CD14-positive monocyte (primary cell): ENCODE measurements around the gene RANBP6. TPM values are rescaled to one million over a fixed set of nuclear protein-coding genes. Genes with fewer than 3 reads are reported as not detected.

Source experiments
- DNase-seq, 3 donors: peaks; one replicate each; pipeline ENCODE4 v3.0.0-alpha.2; 2011 to 2022
- H2AFZ ChIP-seq: 2 replicates; pipeline ENCODE4 v1.6.0; 2012; ENCODE audit warnings: mild to moderate bottlenecking, low read depth, low read length, inconsistent platforms; ENCODE audit not compliant: insufficient read depth, poor library complexity, severe bottlenecking
- H3K27ac ChIP-seq, 2 donors: 1 replicate in 1 of 2; 2 replicates in 1 of 2; pipeline ENCODE4 v1.5.1; 2012 to 2013; ENCODE audit warnings: low read length in 2 of 2, control low read depth in 1 of 2, inconsistent platforms in 1 of 2, low read depth in 1 of 2, mild to moderate bottlenecking in 1 of 2
- H3K27me3 ChIP-seq, 2 donors: one replicate each; pipeline versions ENCODE4 v1.6.0 to v1.6.1; 2011 to 2013; ENCODE audit warnings: low read length in 2 of 2; ENCODE audit not compliant: control insufficient read depth in 2 of 2, insufficient read depth in 2 of 2
- H3K36me3 ChIP-seq, 2 donors: replicated peaks in 1 of 2; 1 replicate in 1 of 2; 2 replicates in 1 of 2; pipeline versions ENCODE4 v1.5.1 to v1.6.1; 2012 to 2013; ENCODE audit warnings: low read length in 2 of 2, control low read depth in 1 of 2, inconsistent platforms in 1 of 2, mild to moderate bottlenecking in 1 of 2; ENCODE audit not compliant: insufficient read depth in 2 of 2, control insufficient read depth in 1 of 2
- H3K4me1 ChIP-seq, 2 donors: 1 replicate in 1 of 2; 2 replicates in 1 of 2; pipeline versions ENCODE4 v1.5.1 to v1.6.1; 2012 to 2013; ENCODE audit warnings: low read length in 2 of 2, control low read depth in 1 of 2, inconsistent platforms in 1 of 2, mild to moderate bottlenecking in 1 of 2, moderate library complexity in 1 of 2; ENCODE audit not compliant: insufficient read depth in 2 of 2, control insufficient read depth in 1 of 2
- H3K4me2 ChIP-seq: replicated peaks from 2 replicates; pipeline ENCODE3; 2012; ENCODE audit warnings: low read length, moderate library complexity, mild to moderate bottlenecking; ENCODE audit not compliant: poor library complexity, severe bottlenecking; ENCODE audit errors: extremely low read depth
- H3K4me3 ChIP-seq, 3 experiments: fragments of 200-600 bp in 1 of 3; sonication (generic) in 1 of 3; replicated peaks in 1 of 3; 1 replicate in 2 of 3; 2 replicates in 1 of 3; pipeline ENCODE4 v1.5.1; 2011 to 2013; ENCODE audit warnings: low read length in 3 of 3, mild to moderate bottlenecking in 3 of 3, control low read depth in 2 of 3, low read depth in 2 of 3, inconsistent platforms in 1 of 3, moderate library complexity in 1 of 3
- H3K79me2 ChIP-seq: 2 replicates; pipeline ENCODE4 v1.6.0; 2012; ENCODE audit warnings: mild to moderate bottlenecking, control low read depth, inconsistent platforms, low read length, moderate library complexity; ENCODE audit not compliant: insufficient read depth
- H3K9ac ChIP-seq: 2 replicates; pipeline ENCODE4 v1.6.0; 2017; ENCODE audit warnings: low read length, mild to moderate bottlenecking; ENCODE audit not compliant: insufficient read depth, poor library complexity, severe bottlenecking
- H3K9me3 ChIP-seq, 2 donors: replicated peaks in 1 of 2; 1 replicate in 1 of 2; 2 replicates in 1 of 2; pipeline versions ENCODE4 v1.5.1 to v1.6.1; 2012 to 2013; ENCODE audit warnings: low read length in 2 of 2, control low read depth in 1 of 2; ENCODE audit not compliant: control insufficient read depth in 1 of 2, insufficient read depth in 1 of 2
- H4K20me1 ChIP-seq: 2 replicates; pipeline ENCODE4 v1.6.0; 2012; ENCODE audit warnings: mild to moderate bottlenecking, low read length, control low read depth, moderate library complexity; ENCODE audit not compliant: insufficient read depth
- H3K27ac Mint-ChIP-seq, 7 donors: one replicate each; pipeline ENCODE4 v1.8.0; 2020; ENCODE audit warnings: mild to moderate bottlenecking in 7 of 7, mixed read lengths in 7 of 7, moderate library complexity in 6 of 7, inconsistent platforms in 2 of 7
- H3K27me3 Mint-ChIP-seq, 3 donors: one replicate each; pipeline ENCODE4 v1.8.0; 2021 to 2022; ENCODE audit warnings: low read depth in 3 of 3, mild to moderate bottlenecking in 3 of 3, mixed read lengths in 3 of 3, moderate library complexity in 3 of 3, inconsistent platforms in 1 of 3
- H3K36me3 Mint-ChIP-seq, 2 donors: one replicate each; pipeline ENCODE4 v1.8.0; 2020; ENCODE audit warnings: mixed read lengths in 2 of 2, inconsistent platforms in 1 of 2, mild to moderate bottlenecking in 1 of 2
- H3K4me1 Mint-ChIP-seq: one replicate; pipeline ENCODE4 v1.8.0; 2020; ENCODE audit warnings: mild to moderate bottlenecking, mixed read lengths
- H3K4me3 Mint-ChIP-seq, 2 donors: one replicate each; pipeline ENCODE4 v1.8.0; 2020; ENCODE audit warnings: mild to moderate bottlenecking in 2 of 2, mixed read lengths in 2 of 2, moderate library complexity in 1 of 2
- H3K9me3 Mint-ChIP-seq, 7 donors: one replicate each; pipeline ENCODE4 v1.8.0; 2020 to 2022; ENCODE audit warnings: mixed read lengths in 7 of 7, mild to moderate bottlenecking in 6 of 7, moderate library complexity in 6 of 7, inconsistent platforms in 2 of 7
- WGBS: methylation state at CpG from one replicate; pipeline ENCODE4 v1.1.5; 2013; ENCODE audit warnings: missing lambda C conversion rate; ENCODE audit not compliant: insufficient coverage; 5-methylcytosine and 5-hydroxymethylcytosine counted together
- intact Hi-C, 2 donors: fragments of 100-400 bp; cut with micrococcal nuclease; formaldehyde crosslinking; loops; one replicate each; pipeline versions ENCODE4 v1.15.0 to v1.15.1; 2023
- polyA plus RNA-seq, 3 donors: library from polyadenylated mRNA; depleted of rRNA in 1 of 3; unstranded in 2 of 3; stranded (reverse) in 1 of 3; fragments of 300-500 nt in 2 of 3; fragments of >200 nt in 1 of 3; fragmentation: Illumina TruSeq in 2 of 3; gene quantifications; 1 replicate in 2 of 3; 2 replicates in 1 of 3; pipeline ENCODE4 v1.2.3, GENCODE V29; 2012 to 2021
- TF ChIP-seq, protein P1 (sequence below): fragments of 200-600 bp; IDR thresholded peaks from one replicate; pipeline ENCODE4 v1.8.0; 2022; ENCODE audit warnings: antibody characterized with exemption, mild to moderate bottlenecking

The RANBP6 gene
- polyA plus RNA-seq, 3 donors: 6.1 to 16.0 (median 15.7) TPM

DNA sequence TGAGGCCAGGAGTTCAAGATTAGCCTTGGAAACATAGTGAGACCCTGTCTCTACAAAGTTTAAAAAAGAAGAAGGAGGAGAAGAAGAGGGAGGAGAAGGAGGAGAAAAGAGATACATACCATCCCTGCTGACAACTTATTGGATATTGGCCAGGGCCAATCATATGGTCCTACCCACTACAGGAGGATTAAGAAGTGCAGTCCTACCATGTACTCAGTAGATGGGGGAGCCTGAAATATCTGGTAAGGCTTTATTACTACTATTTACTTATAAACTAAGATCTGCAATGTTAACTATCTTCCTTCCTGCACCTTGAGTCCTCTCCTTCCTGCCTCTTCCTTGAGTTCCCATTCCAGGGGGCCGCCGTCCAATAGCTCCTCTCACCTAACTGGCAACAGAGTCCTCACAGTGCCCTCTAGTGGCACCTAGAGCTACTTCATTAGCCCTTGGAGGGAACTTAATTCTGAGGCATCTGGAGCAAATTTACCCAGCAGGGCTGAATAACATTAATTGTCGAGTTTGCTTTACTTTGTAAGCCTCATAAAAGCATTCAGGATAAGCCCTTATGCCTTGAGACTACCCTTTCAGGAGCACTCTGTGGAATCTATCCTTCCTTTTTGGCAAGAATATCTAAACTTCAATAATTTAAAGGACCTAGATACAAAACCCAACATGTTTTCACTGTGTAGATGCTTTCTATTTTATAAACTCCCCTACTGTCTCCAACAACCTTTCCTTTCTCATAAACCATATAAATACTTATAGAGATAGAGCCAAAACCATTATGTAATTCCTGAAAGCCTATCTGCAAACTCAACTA lies 39.1 kb upstream of the RANBP6 start:
- peaks cover 0 to 6% (median 4%) of the 10 kb centered on the region in 7 donors for H3K9me3 Mint-ChIP-seq
- Histone ChIP-seq H3K36me3 (no peaks in the 10 kb centered on the region), H4K20me1 (no peaks in the 10 kb centered on the region), H3K9me3 (no peaks in the 10 kb centered on the region), H3K4me1 (no peaks in the 10 kb centered on the region), H3K27ac (no peak overlapping the region), H3K79me2 (no peaks in the 10 kb centered on the region), H3K4me3 (no peak overlapping the region), H3K4me2 (no peak overlapping the region), H2AFZ (no peak overlapping the region), H3K27me3 (no peaks in the 10 kb centered on the region), H3K9ac (no peak overlapping the region)
- no peak overlapping the region for H3K4me3 Mint-ChIP-seq
- intact Hi-C loops: loop anchor here (5.0 to 10.0 kb wide), 2 partner anchors 167 to 170 kb away; no protein-coding TSS in a partner anchor
- peak; percentile 32 to 65 (median 61) for DNase-seq
- H3K36me3 Mint-ChIP-seq: no peaks in the 10 kb centered on the region
- H3K4me1 Mint-ChIP-seq: peaks cover 4% of the 10 kb centered on the region
- 6% methylated on average over 3 of the region's 3 CpGs for WGBS
- TF ChIP-seq, protein P1, sequence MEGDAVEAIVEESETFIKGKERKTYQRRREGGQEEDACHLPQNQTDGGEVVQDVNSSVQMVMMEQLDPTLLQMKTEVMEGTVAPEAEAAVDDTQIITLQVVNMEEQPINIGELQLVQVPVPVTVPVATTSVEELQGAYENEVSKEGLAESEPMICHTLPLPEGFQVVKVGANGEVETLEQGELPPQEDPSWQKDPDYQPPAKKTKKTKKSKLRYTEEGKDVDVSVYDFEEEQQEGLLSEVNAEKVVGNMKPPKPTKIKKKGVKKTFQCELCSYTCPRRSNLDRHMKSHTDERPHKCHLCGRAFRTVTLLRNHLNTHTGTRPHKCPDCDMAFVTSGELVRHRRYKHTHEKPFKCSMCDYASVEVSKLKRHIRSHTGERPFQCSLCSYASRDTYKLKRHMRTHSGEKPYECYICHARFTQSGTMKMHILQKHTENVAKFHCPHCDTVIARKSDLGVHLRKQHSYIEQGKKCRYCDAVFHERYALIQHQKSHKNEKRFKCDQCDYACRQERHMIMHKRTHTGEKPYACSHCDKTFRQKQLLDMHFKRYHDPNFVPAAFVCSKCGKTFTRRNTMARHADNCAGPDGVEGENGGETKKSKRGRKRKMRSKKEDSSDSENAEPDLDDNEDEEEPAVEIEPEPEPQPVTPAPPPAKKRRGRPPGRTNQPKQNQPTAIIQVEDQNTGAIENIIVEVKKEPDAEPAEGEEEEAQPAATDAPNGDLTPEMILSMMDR: peak; percentile 68
- H3K27ac Mint-ChIP-seq: peak overlapping the region in 1 of 7 donors; percentile 58
- peaks cover 0 to 6% (median 1%) of the 10 kb centered on the region in 3 donors for H3K27me3 Mint-ChIP-seq

DNA sequence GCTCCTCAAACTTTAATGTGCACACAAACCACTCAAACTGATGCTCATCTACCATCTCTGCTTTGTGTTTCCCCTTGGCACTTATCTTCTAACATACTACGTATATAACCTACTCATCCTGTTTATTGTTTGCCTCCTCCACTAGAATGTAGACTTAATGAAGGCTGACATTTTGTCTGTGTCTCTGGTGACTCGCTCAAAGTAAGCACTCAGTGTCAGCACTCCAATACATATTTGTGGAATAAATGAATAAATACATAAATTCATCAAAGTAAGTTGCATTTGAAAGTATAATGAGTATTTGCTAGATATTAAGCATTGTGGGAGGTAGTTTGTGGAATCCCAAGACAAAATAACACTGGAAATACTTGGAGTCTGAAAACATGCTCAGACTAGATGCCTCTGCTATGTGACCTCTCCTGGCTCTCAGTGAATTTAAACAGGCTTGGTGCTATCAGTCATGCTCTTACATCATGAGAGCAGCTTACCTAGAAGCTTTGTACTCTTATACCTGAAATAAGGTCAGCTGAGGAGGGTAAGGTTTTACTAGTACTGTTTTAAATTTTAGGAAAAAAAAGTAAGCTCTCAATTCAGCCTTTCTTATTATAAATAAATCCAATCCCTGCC lies 37.0 kb upstream of the RANBP6 start:
- Histone ChIP-seq H3K9ac (no peak overlapping the region), H3K9me3 (no peaks in the 10 kb centered on the region), H3K27ac (no peak overlapping the region), H3K4me3 (no peak overlapping the region), H3K27me3 (no peaks in the 10 kb centered on the region), H3K4me1 (no peaks in the 10 kb centered on the region), H3K79me2 (no peaks in the 10 kb centered on the region), H2AFZ (no peak overlapping the region), H4K20me1 (no peaks in the 10 kb centered on the region), H3K36me3 (no peaks in the 10 kb centered on the region), H3K4me2 (no peak overlapping the region)
- TF ChIP-seq, protein P1: no peak
- no CpG with 5 or more reads among the region's 2 CpGs for WGBS
- Mint-ChIP-seq H3K27me3 (peaks cover 0 to 5% (median 1%) of the 10 kb centered on the region in 3 donors), H3K4me3 (no peak overlapping the region), H3K36me3 (no peaks in the 10 kb centered on the region), H3K27ac (no peak overlapping the region), H3K9me3 (peaks cover 0 to 4% (median 0%) of the 10 kb centered on the region in 7 donors), H3K4me1 (peaks cover 4% of the 10 kb centered on the region)
- DNase-seq: no peak
- intact Hi-C loops: loop anchor here (5.0 to 10.0 kb wide), 2 partner anchors 165 to 168 kb away; no protein-coding TSS in a partner anchor
